GM12891 (cell line): ENCODE data around the gene USP43.

ENCODE experiments used
- POLR2A ChIP-seq: IDR thresholded peaks from 2 replicates; pipeline ENCODE4 v1.6.1; 2011; ENCODE audit warnings: low read depth, low read length, control low read depth
- POLR2AphosphoS5 ChIP-seq: IDR thresholded peaks from 2 replicates; pipeline ENCODE4 v1.6.1; 2011; ENCODE audit warnings: low read depth, low read length, control low read depth

- TF ChIP-seq POLR2AphosphoS5 (no peak), POLR2A (no peak)
Measured at GRCh38 chr17:9693755-9694154, 48.4 kb downstream of the USP43 start.
